ENCODE data around the gene TBC1D3H. TPM values are rescaled to one million over a fixed set of nuclear protein-coding genes. Genes with fewer than 3 reads are reported as not detected.

Gene TBC1D3H
- total RNA-seq: not detected in 2 replicates

GRCh38 chr17:36388385-36389245, at the start of gene TBC1D3H:
TBC1D3H (minus strand) TSS chr17:36388435; CDS start chr17:36386895, 1,540 bp downstream.

Small RNA genes lying within 50 kb of the gene (small RNA-seq; reads per million reads assigned to genes)
- not detected for gene RNU6-1192P

Other genes with a start within 250 kb of the TBC1D3H start
- gene TBC1D3B, start 211.8 kb downstream of the TBC1D3H start, total RNA-seq: 0.86 TPM in 1 of 2 replicates, not detected in the other
- gene CCL3L1, start 191.7 kb downstream of the TBC1D3H start, total RNA-seq: not detected in 2 replicates
- gene CCL4L2, start 177.4 kb downstream of the TBC1D3H start, total RNA-seq: not detected in 2 replicates
- gene TBC1D3I, start 123.9 kb downstream of the TBC1D3H start, total RNA-seq: 0.57 TPM in 1 of 2 replicates, not detected in the other
- gene TBC1D3G, start 64.6 kb downstream of the TBC1D3H start, total RNA-seq: 0.86 TPM in 1 of 2 replicates, not detected in the other
- gene ZNHIT3, start 98.2 kb upstream of the TBC1D3H start, total RNA-seq: 29.3 and 34.0 TPM in 2 replicates
- 73.5 and 73.9 TPM in 2 replicates for gene MYO19, start 146.4 kb upstream of the TBC1D3H start, total RNA-seq
- 5.9 and 18.0 TPM in 2 replicates for gene PIGW, start 146.6 kb upstream of the TBC1D3H start, total RNA-seq
- gene GGNBP2, start 156.5 kb upstream of the TBC1D3H start, total RNA-seq: 45.4 and 48.9 TPM in 2 replicates
- gene DHRS11, start 203.4 kb upstream of the TBC1D3H start, total RNA-seq: 6.2 and 10.1 TPM in 2 replicates
- 2.0 and 4.0 TPM in 2 replicates for gene MRM1, start 213.1 kb upstream of the TBC1D3H start, total RNA-seq